ENCODE results near the gene SLC12A1. TPM values are rescaled to one million over a fixed set of nuclear protein-coding genes. Genes with fewer than 3 reads are reported as not detected.

Gene SLC12A1
- not detected in 2 replicates for total RNA-seq

GRCh38 chr15:48205981-48206380 is at the start of gene SLC12A1:
Gene SLC12A1, plus strand, starts transcription at chr15:48206302. Its CDS starts 1,418 bp downstream, at chr15:48207720.

DNA sequence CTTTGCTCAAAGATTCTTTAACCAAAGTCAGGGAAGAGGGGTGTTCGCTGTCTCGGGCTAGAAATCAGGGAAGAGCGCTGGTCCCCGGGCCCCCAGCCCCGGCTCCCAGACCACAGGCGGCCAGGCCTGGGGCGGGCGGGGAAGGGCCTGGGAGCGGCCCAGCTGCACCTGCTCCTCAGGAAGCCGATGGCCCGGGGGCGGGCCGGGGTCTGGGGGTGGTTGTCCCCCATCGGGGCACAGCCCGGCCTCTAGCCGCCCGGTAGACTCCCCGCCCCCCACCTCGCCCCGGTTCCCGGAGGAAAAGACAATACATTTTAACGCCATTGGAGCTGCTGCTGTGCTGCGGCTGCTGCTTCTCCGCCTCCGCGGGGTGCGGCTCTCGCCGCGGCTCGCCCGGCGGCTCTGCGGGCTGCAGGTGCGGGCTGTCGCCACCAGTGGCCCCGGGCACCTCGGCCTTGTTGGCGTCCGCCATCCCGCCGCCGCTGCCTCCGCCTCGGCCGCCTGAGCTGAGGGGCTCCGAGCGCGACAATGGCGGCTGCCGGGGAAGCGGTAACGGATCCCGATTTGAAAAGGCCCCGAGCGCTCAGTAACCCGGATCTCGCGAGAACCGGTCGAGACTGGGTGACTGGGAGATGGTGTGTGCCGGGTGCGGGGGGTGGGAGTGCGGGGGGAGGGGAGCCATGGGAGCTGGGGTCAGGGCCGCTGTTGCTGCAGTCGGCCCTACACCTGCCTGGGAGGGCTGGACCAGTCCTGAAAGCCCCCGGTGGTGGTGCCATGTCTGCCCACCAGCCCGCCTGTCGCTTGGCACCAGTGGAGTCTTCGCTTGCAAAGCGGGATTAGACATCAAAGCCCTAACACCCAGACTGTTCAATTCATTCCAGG is 28.1 kb upstream of the SLC12A1 start, which contains the start of gene MYEF2:
Gene MYEF2 (minus strand): TSS at position 530 of the 882 bp plus-strand sequence. CDS start 58 bp downstream, at position 472.

DNA sequence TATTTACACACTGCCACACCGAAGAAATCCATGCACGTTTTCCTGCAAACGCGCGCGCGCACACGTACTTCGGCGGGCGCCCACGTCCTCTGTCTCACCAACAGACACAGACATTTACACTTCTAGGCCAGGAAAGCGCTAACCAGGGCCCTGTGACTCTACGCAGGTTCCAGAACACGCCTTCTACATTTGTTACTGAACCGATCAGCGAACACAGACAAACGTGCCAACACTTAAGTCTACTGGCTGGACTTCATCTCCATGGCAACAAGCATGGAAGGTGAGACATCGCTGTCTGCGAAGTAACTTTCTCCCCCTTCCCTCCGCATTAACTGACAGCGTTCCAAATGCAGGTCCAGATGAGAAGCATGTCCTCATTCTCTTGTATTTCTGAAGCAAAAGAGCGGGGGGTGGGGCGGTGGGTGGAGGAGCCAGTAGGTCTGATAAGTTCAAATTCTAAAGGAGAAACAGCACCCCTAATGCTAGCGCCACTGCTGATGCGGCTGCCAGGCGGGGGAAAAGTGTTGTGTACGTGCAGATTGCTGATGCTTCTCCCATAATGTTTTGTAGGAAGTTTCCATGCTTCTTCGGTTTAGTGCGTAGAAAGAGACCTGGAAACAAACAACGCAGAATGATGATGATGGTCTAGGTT is 14.4 kb upstream of the SLC12A1 start, which contains the start of gene CTXN2:
Gene CTXN2 (plus strand): TSS at position 92 of the 652 bp plus-strand sequence. CDS start 9,636 bp downstream, outside the sequence.

GRCh38 chr15:48330855-48331795 is 125.0 kb downstream of the SLC12A1 start, which contains the start of gene DUT:
Gene DUT, plus strand, starts transcription at chr15:48331429. Its CDS starts 87 bp downstream, at chr15:48331516.

Small RNA genes within 50 kb of the gene (small RNA-seq; reads per million reads assigned to genes)
- not detected for gene RF00019

Other genes starting within 250 kb of the SLC12A1 start
- gene SLC24A5, start 85.3 kb upstream of the SLC12A1 start, total RNA-seq: not detected in 2 replicates
- gene MYEF2, start 28.0 kb upstream of the SLC12A1 start, total RNA-seq: 0.37 and 0.78 TPM in 2 replicates
- not detected in 2 replicates for gene CTXN2, start 14.6 kb upstream of the SLC12A1 start, total RNA-seq
- gene DUT, start 125.1 kb downstream of the SLC12A1 start, total RNA-seq: 59.5 and 59.6 TPM in 2 replicates